Uterus (tissue), 2 donors: ENCODE measurements around the gene BCAS3.

ENCODE experiments used
- CTCF ChIP-seq, 4 experiments: fragments of 200-600 bp in 2 of 4; fragments of 450-650 bp in 2 of 4; sonication (generic) in 2 of 4; IDR thresholded peaks; one replicate each; pipeline ENCODE4 v1.5.1; 2016 to 2019; ENCODE audit warnings: antibody characterized with exemption in 4 of 4, mild to moderate bottlenecking in 2 of 4, moderate library complexity in 1 of 4
- POLR2A ChIP-seq, 2 donors: fragments of 450-650 bp; IDR thresholded peaks; one replicate each; pipeline ENCODE4 v1.6.1; 2016; ENCODE audit warnings: antibody characterized with exemption in 2 of 2, mild to moderate bottlenecking in 1 of 2, moderate library complexity in 1 of 2

- no peak for TF ChIP-seq CTCF (IDR thresholded peaks at IDR 0.05)
- TF ChIP-seq POLR2A (IDR thresholded peaks at IDR 0.05), result no peak
Measured at GRCh38 chr17:61296058-61296457, 618.4 kb downstream of the BCAS3 start.
